Measurements from ENCODE around the gene KRT27.
"Not testable (repeated sequence)": the region's sequence is repeated elsewhere in the genome, so short reads cannot be mapped to it uniquely, and the experiment has no call there.

Gene KRT27

DNA sequence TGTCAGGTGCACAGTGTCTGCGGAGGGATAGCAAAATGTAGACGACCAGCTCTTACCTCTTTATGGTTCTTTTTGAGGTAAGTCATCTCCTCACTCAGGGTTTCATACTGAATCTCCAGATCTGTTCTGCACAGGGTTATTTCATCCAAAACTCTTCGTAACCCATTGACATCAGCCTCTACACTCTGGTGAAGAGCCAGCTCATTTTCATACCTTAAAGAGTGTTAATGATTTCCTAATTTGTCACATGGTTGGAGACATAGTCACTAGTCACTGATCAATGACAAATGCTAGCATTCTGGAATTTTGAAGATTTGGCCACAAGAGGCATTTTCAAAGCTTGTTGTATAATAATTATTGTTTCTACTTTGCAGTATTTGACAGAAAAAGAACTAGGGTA is 28.5 kb downstream of the KRT27 start:
- no peak for DNase-seq (ENCODE audit: low read depth)

GRCh38 chr17:40751065-40751464 is 31.3 kb downstream of the KRT27 start:
- DNase-seq (ENCODE audit: low read depth), result no peak

GRCh38 chr17:40750391-40750790 is 32.0 kb downstream of the KRT27 start:
- DNase-seq (ENCODE audit: low read depth), result no peak

DNA sequence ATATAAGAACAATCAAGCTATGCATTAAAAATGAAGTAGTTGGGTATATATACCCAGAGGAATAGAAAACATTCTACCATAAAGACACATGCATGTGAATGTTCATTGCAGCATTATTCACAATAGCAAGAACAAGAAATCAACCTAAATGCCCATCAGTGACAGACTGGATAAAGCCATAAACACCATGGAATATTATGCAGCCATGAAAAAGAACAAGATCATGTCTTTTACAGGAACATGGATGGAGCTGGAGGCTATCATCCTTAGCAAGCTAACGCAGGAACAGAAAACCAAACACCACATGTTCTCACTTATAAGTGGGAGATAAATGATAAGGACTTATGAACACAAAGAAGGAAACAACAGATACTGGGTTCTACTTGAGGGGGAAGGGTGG is 33.7 kb downstream of the KRT27 start:
- not testable (repeated sequence) for DNase-seq (ENCODE audit: low read depth)

DNA sequence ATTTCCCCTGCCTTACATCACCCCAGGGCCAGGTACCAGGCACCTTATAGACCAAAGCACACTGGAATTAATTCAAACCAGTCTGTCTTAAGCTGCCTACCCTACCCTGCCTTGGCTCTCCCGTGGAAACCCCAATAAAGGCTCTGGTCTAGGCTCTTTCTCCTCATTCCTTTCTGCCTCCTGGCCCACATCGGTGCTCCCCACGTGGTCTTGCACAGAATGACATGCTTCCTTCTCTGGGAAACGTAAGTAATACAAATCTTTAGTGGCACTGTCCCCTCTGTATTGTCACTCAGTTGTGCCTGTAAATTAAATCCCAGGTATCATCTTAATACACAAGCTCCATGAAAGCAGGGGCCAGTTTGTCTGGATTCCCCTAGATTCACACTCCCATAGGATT is 43.8 kb downstream of the KRT27 start:
- no peak for DNase-seq (ENCODE audit: low read depth)

DNA sequence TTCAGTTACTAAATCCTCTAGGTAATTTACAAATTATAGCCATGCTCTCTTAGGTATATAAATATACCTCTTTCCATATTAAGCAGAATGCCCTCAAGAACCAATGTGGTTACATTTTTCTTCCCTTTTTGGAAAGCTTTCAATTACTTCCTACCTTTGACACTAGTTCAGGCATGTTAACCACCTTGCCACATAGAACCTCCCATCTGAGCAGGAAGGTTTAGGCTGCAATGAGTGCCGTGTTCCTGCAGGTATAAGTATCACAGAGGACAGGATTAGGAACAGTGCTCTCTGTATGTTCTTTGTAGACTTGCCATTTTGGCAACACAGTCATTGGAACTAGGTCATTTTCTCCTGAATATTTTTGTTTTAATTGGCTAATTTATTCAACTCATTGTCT is 47.3 kb downstream of the KRT27 start:
- DNase-seq (ENCODE audit: low read depth), result no peak

GRCh38 chr17:40734018-40734417 is 48.3 kb downstream of the KRT27 start:
- DNase-seq (ENCODE audit: low read depth), result no peak

- DNase-seq (ENCODE audit: low read depth), result no peak
These were observed 51.4 kb downstream of the KRT27 start for GRCh38 chr17:40730970-40731369.

- no peak for DNase-seq (ENCODE audit: low read depth)
These were observed 54.7 kb downstream of the KRT27 start for GRCh38 chr17:40727447-40728231.

DNA sequence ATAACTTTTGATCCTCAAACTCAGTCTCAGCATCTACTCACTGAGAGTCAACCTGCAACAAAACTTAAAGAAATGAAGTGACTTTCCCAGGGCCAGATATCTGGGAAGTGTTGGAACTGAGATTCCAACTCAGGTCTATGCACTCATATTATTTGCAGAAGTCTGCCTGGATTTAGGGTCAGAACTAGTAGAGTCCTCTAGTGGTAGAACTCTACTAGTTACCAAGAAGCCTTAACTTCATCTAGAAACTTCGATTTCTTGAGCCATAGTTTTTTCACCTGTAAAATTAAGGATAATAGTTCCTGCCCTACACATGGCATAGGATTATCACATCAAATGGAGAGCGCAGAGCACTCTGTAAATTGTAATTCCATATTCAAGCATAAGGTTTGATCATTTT is 55.4 kb downstream of the KRT27 start:
- DNase-seq (ENCODE audit: low read depth), result no peak

Measured in activated T-helper 9 cell treated with anti-CD3 and anti-CD28 coated beads, Interleukin-2, amount 50 U/mL, for 16 hours (primary cell).